ENCODE data around the gene SUCO. TPM values are rescaled to one million over a fixed set of nuclear protein-coding genes. Genes with fewer than 3 reads are reported as not detected.

Gene SUCO
- total RNA-seq, 1 donor from 2014 or later = 22.1 TPM

DNA sequence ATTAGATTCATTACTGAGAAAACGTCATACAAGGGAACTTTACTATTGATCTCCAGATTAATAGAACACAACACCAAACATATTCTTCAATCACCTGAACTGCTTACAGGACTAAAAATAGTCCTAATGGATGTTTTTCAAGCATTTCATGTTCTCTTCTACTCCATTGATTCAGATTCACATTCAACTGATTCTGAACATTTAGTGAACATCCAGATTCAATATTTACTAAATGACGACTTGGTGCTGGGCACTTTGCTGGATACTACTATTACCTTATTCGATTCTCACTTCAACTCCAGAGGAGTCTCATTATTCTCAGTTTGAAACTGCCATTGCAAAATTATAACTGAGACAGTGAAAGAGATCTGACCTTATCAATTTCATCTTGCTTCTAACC is 18.8 kb upstream of the SUCO start:
- DNase-seq (ENCODE audit: low spot score) = no peak

DNA sequence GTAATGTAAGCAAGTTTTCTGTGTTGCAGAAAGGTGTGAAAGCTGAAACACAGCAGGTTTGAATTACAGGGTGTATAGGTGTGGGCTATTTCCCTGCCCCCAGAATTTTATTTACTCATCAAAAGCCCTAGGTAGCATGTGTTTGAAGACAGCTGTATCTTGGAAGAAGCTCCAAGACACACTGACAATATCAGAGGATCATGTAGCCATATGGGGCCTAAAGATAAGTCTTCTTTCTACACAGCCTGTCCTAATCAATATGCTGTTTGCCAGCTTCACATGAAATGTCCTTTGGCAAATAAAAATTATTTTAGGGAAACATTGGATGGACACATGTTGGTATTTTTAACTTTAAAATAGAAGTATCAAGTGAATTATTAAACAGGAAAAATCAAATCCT is 17.5 kb upstream of the SUCO start:
- DNase-seq (ENCODE audit: low spot score) = no peak

DNA sequence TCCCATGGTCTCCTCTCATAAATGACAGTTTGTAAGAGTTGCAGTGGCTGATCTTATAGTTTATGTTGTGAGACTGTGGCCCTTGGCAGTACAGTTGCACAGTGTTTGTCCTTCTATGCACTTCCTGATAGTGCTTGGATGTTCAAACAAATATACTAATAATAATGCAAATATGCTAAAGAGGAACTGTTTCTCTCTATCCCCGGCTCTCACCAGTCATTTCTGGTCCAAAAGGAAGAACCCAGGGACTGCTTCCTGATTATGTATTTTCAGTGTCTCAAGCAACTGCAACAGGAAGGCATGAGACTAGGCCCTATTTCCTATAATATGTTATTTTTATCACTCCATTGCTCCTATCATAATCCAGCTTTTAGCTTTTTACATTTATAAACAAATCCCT is 17.0 kb upstream of the SUCO start:
- no peak for DNase-seq (ENCODE audit: low spot score)

DNA sequence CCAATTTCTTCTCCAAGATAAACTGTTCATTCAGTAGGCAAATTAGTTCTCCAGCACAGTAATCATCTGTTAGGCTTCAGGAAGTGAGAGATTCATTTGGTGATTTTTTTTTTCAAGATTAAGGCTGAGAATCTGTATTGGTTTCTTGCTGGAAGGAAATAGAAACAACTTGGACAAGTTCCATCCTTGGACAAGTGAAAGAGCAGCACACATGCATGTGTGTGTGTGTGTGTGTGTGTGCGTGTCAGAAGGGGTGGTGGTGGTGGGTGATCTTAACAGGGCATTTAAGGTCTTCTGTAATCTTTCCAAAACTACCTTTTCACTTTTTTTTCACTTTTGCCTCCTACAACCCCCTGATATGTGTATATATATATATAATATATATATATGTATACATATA is 15.9 kb upstream of the SUCO start:
- DNase-seq (ENCODE audit: low spot score) = no peak

DNA sequence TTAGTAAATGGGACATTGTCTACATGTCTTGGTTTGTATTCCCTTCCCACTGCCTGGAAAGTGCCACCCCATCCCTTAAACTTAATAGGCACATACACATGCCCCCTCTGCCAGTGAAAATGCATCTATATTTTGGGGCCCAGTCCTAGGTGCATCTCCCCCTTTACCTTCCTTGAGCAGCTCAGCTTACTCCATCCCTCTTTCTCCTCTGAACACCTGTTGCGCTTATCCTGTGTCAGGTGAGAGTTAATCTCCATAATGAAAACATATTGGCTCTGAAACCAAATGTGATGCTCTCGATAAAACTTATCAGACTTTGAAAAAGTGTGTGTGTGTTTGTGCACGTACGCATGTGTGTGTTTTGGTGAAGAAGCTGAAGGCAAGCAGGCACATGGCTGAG is 15.4 kb upstream of the SUCO start:
- no peak for DNase-seq (ENCODE audit: low spot score)

DNA sequence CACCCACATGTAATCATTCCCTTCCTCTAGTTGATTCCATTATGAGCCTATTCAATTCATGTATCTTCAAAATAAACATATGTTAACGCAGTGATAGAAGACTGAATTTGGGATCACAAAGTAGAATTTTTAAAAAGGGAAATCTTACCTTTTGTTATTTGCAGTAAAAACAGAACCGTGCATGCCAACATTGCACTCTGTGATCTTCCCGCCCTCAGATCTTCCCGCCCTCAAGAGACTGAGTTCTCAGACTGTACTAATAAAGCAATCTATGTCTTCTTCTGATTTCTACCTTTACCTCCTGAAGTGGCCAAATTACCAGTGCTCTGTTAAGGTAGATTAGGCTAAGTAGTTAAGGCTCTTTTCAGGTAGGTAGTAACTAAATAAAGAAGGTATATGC is 3.6 kb upstream of the SUCO start:
- no peak for DNase-seq (ENCODE audit: low spot score)

DNA sequence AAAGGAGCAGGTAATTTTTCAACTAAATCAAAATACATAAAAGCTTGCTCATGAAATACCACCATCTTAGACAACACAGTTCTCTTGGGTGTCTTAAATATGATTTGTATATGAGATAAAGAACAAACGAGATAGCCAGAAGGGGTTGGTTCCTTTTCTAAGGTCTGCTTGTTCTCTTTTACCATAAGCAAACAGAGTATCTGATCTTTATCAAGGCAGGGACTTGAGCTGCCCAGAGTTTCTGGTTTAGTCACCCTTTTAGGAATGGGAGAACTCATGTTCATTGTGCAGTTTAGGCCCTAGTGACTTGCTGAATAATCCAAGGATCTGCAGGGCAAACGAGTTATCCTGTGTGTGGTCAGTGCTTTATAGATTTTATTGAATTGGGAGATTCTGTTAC is 3.0 kb upstream of the SUCO start:
- no peak for DNase-seq (ENCODE audit: low spot score)

DNA sequence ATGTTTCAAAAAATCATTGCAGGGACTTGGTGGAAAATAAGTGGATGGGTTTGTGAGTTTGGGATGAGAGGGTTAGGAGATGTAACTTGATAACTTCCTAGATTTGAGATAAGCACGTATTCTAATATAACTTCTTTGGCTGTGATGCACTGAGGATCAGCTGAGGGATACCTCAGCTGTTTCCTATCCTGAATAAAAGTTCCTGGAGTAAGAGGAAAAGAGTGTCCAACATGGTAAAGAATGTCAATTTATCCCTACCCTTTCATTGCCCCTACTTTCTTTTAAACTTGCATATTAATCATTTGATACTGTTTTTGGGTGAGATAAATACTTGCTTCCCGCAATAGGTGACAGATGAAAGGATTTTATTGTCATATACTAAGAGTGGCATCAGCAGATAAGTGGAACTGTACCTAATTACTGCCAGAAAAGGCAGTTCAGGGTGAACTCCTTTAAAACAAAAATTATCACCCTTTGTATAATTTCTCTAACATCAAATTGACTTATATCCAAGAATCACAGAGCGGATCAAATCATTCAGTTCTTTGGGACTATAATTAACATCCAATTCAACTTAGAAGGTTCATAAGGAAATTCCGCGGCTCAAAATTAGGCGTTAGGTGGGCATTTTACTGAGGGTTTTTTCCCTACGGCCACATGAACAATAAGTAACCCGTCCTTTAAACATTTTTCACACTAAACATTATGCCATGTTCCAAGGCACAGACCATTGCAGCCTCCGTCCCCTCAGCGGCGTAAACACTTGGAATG is 1.4 kb upstream of the SUCO start:
- DNase-seq (ENCODE audit: low spot score) = no peak

DNA sequence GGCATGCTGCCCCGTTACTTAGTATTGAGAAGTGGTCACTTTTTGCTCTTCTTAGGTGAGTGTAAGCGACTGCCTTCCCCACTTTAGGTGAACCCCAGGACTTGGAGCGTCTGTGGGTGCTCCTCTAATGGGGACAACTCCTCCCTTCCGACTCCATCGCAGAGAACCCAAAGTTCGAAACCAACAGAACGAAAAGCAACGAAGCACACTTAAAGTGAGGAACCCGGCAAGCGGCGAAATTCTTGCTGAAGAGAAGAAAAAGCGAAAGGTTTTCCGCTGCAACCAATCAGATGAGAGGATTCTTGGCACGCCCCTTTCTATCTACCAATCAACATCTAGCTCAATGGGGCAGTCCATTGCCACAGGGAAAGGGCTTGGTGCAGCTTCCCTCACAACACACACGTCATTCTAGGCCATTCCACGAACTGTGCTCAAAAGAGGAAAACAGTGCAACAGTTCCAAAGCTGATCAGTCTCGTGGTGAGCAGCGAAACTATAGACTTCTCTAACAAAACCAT is 709 bp upstream of the SUCO start:
- DNase-seq (ENCODE audit: low spot score) = no peak

DNA sequence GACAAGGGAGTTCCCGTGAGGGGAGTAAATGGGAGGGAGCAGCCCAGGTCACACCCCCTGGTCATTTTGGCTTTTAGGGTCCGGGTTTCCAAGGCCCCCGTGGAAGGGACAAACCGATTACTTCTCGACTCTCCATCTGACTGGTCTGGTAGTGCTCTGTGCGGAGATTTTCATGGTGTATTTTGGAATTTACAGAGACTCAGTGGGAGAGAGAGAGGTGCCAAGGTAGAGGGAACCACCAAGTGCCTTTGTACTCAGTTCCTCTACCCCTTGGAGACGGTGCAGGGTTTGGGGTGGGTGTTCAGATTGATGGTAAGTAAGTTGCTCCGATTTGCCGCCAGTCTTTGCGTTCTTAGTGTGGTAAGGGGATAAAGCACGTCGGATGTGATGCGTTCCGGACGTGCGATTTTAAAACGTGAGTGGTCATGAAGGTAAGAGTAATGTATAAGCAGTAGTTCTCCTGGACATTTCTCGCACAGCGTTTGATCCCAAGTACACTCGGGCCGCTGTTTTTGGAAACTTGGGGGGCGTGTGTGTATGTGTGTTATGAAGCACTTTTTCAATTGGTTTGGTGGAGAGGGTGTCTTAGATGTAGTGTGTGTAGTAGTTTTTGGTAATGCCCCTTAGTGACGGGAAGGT is 682 bp downstream of the SUCO start:
- DNase-seq (ENCODE audit: low spot score) = no peak

DNA sequence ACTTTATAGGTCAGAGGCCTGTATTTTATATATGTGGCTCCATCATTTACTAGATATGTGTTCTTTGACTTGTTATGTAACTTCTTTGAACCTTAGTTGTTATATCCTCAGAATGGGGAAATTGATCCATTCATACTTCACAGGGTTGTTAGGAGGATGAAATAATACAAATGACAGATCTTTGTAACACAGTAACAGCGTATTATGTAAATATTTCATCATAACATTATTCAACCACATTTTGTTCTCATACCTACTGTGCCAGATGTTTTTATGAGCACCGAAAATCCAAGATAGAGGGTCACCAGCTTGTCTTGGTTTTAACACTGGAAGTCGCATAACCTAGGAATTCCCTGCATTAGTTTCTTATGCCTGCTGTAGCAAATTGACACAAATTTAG is 3.3 kb downstream of the SUCO start:
- DNase-seq (ENCODE audit: low spot score) = no peak

DNA sequence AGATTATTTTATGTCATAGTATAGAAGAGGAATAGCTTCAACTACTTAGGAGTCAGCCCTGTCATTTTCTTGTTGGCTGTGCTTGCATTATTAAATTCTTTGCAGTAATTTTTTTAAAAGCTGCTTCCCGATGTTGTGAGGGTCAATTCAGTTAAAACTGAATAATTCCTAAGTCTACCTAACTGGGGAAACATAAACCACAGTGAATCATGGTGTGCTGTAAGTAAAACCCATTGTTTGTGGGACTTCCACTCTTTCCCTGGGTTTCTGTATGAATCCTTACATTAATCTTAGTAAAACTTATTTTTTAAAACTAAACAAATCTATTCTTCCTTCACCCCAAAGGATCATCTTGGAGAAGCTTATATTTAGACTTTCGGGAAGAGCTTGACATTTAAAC is 4.4 kb downstream of the SUCO start:
- DNase-seq (ENCODE audit: low spot score) = no peak

DNA sequence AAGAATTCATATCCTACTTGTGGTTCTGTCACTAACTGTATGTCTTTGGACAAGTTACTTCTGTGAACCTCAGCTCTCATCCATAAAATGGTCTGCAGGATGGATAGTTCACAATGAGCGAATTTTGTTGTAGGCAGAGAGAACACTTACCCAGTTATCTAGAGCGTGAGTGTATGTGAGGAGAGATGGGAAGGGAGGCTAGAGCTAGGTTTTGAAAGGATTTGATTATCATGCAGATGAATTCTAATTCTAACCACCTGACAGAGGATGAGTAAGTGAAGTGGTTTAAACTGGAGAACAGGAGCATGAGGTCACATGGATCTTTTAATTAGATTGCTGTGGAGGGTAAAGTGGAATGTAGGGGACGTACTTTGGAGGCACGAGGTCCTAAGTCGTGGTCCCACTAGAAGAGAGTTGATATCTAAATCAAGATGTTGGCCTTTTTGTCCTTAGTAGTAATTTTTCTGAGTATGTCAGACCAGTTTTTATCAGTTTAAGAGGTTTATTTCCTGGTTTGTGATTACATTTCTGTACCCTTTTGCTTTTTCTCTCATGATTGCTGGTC is 5.0 kb downstream of the SUCO start:
- no peak for DNase-seq (ENCODE audit: low spot score)

DNA sequence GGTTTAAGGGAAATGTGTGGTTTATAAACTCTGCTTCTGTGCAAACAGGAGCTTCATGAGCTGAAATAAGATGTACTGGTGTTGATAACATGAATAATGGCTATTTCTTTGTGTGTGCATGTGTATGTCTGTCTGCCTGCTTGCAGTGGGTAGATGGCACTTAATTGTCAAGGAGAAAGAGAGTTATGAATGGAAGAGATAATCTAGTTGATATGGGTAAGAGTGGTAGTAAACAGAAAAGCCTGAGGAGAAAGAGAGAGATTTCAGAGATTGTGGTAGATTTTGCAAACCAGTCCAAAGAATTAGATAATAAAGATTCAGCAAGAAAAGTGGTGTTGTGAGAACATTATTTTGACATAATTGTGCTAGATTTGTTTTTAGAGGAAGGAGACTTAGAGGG is 7.7 kb downstream of the SUCO start:
- DNase-seq (ENCODE audit: low spot score) = no peak

DNA sequence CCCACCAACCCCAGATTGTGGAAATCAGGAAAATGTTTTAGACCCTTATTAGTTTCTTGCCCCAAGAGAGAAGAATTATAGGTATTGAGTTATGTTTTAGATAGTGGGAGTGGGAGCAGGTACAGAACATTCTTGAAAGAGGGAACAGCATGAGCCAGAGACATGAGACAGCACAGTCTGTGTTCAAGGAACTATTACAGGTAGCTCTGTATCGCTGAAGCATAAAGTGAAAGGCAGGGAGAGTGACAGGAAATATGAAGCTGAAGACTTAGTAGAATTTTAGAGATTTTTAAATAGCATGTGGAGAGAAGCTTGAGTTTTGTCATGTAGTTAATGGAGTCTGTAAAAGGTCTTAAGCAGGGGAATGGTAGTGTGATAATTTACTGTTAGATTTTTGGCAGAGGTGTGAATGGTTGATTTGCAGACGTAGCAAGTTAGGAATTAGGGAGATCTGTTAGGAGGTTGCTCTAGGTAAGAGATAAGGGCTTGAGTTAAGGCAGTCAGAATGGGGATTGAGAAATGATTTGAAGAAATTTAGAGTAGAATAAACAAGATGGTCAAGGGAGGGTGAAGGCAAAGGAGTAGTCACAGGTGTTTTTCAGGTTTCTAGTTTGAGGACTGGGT is 11.6 kb downstream of the SUCO start:
- no peak for DNase-seq (ENCODE audit: low spot score)

DNA sequence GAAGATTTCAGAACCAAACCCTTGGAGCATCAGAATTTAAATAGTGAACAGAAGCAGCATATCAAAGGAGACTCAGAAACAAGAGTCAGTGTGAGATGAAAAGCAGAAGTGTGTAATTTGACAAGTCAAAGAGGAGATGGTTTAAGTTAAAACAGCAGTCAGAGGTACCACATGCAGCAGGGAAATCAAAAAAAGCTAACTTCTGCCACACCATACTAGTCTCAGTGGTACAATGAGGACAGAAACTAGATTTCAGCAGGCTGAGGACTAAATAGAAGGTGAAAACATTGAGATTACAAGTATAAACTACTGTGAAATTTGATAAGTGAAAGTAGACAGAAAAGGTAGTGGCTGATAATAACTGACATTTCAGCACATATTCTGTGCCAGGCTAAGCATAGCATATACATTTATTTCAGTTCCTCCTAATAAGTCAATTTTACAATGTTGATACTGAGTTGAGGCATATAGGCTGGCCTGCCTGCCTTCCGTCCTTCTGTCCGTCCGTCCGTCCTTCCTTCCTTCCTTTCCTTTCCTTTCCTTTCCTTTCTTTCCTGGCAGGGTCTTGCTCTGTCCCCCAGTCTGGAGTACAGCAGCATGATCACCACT is 12.6 kb downstream of the SUCO start:
- DNase-seq (ENCODE audit: low spot score) = no peak

DNA sequence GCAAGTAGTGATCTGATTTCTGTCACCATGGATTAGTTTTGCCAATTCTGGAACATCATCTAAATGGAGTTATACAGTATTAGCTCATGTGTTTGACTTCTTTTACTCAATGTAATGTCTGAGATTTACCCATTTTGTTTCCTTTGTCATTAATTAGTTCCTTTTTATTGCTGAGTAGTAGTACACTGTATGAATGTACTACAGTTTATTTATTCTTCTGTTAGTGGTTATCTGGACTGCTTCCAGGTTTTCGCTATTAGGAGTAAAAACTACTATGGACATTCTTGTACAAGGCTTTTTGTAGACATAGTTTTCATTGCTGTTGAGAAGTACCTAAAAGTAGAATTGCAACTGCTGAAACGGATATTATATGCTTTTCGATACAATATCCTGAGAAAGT is 14.1 kb downstream of the SUCO start:
- DNase-seq (ENCODE audit: low spot score) = no peak

DNA sequence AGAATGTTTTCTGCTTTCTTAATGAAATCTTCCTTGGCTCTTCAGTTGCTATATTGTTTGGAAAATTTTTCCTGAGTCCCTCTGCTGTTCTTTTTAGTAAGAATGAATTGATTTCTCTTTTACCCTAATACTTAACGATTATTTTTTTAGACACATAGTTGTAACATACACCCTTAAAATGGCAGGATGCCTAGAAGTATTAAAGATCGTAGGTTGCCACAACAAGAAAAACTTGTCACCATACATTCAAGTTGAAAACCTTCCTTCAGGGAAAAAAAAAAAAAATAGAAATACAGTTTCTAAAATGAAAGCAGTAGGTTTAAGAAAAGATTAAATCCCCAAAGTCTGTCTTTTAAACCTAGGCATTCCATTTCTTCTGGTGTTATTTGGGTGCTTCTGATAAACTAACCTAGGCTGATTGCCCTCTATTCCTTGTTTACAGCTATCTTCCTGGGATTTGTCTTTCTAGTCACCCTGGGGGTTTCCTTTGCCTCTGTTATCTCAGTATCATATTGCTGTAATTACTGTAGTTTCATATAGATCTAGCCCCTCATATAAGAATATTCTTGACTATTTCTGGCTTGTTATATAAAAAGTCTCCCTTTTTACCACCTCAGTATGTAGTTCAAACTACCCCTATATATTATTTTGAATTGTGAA is 16.8 kb downstream of the SUCO start:
- no peak for DNase-seq (ENCODE audit: low spot score)

DNA sequence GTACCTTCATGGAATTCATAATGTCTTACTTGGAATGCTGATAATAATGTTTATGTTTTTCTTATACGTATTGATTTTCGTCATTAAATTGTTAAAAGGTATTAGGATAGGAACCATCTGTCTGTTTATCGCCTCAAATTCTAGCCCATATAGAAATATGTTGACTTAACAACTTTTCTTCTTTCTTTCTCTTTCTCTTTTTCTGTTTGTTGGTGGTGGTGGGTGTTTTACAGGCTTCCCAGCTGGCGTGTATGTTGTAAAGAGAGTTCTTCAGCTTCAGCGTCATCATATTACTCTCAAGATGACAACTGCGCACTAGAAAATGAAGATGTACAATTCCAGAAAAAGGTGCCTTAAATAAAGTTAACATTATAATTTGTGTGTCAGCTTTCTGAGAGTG is 18.3 kb downstream of the SUCO start:
- no peak for DNase-seq (ENCODE audit: low spot score)

DNA sequence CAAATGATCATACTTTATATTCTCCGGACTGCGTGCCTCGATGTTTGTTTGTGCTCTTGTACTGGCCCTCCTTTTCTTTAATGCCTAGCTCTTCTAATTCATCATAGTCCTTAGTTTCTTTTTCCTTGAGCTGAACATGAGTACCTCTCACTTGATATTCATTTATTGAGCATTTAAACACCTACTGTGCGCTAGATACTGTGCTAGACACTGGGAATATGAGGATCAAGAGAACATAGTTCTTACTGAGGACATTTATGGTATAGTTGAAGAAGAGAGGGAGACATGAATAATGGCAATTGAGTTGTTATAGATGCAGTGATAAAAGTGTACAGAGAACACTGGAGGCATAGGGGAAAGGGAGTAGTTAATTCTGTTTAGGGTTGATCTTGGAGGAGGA is 22.0 kb downstream of the SUCO start:
- DNase-seq (ENCODE audit: low spot score) = no peak

DNA sequence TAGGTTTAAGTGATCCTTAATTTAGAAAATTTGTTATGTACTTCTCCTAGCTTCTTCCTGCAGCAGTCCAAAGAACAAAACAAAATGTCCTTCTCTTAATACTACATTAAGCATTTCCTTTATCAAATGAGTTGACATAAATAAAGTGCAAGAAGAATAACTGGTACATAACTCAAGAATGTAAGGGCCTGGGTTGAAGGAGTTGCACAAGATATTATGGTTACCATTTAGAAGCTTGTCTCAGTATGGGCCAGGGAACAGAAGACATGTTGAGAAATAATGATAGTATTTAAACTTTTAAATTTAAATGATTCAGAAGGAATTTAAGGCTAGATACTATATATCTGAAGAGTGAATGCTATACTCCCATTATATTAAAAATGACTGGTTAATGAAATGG is 23.5 kb downstream of the SUCO start:
- DNase-seq (ENCODE audit: low spot score) = no peak
